ENCODE results near the gene SSH2.
"Not testable (repeated sequence)": the region's sequence is repeated elsewhere in the genome, so short reads cannot be mapped to it uniquely, and the experiment has no call there.

The SSH2 gene

GRCh38 chr17:29870836-29871465, 59.1 kb downstream of the SSH2 start:
- no peak for DNase-seq

GRCh38 chr17:29867643-29868181, 62.3 kb downstream of the SSH2 start:
- no peak for DNase-seq

GRCh38 chr17:29866746-29867404, 63.2 kb downstream of the SSH2 start:
- no peak for DNase-seq

- no peak for DNase-seq
Measured at GRCh38 chr17:29864615-29865014, 65.4 kb downstream of the SSH2 start.

- not testable (repeated sequence) for DNase-seq
Measured at GRCh38 chr17:29864123-29864522, 65.9 kb downstream of the SSH2 start.

GRCh38 chr17:29862951-29863350, 67.1 kb downstream of the SSH2 start:
- DNase-seq = no peak

GRCh38 chr17:29862127-29862526, 67.9 kb downstream of the SSH2 start:
- DNase-seq = no peak

GRCh38 chr17:29859445-29859844, 70.6 kb downstream of the SSH2 start:
- DNase-seq = not testable (repeated sequence)

GRCh38 chr17:29857823-29858222, 72.2 kb downstream of the SSH2 start:
- DNase-seq = no peak

- DNase-seq = not testable (repeated sequence)
Measured at GRCh38 chr17:29857105-29857504, 72.9 kb downstream of the SSH2 start.

- no peak for DNase-seq
Measured at GRCh38 chr17:29855686-29856085, 74.3 kb downstream of the SSH2 start.

GRCh38 chr17:29848737-29849136, 81.3 kb downstream of the SSH2 start:
- no peak for DNase-seq

- no peak for DNase-seq
Measured at GRCh38 chr17:29847527-29848400, 82.3 kb downstream of the SSH2 start.

- no peak for DNase-seq
Measured at GRCh38 chr17:29847118-29847517, 82.9 kb downstream of the SSH2 start.

- DNase-seq = no peak
Measured at GRCh38 chr17:29846298-29846697, 83.7 kb downstream of the SSH2 start.

- DNase-seq = no peak
Measured at GRCh38 chr17:29844339-29845048, 85.5 kb downstream of the SSH2 start.

GRCh38 chr17:29840884-29841283, 89.1 kb downstream of the SSH2 start:
- DNase-seq = no peak

- DNase-seq = no peak
Measured at GRCh38 chr17:29839656-29840055, 90.4 kb downstream of the SSH2 start.

GRCh38 chr17:29838961-29839360, 91.1 kb downstream of the SSH2 start:
- no peak for DNase-seq

GRCh38 chr17:29837531-29837930, 92.5 kb downstream of the SSH2 start:
- DNase-seq = no peak

GRCh38 chr17:29836643-29837042, 93.4 kb downstream of the SSH2 start:
- DNase-seq = no peak

GRCh38 chr17:29835435-29836351, 94.3 kb downstream of the SSH2 start:
- DNase-seq = no peak
